Esophagus (tissue), 2 donors: ENCODE results near the gene TFCP2. TPM values are rescaled to one million over a fixed set of nuclear protein-coding genes. Genes with fewer than 3 reads are reported as not detected.

Experiments used
- H3K27ac ChIP-seq, 2 donors: one replicate each; pipeline ENCODE4 v1.5.1; 2013; ENCODE audit warnings: low read depth in 2 of 2, mild to moderate bottlenecking in 2 of 2, inconsistent platforms in 1 of 2, low read length in 1 of 2, moderate library complexity in 1 of 2
- H3K27me3 ChIP-seq, 2 donors: one replicate each; pipeline ENCODE4 v1.6.1; 2013; ENCODE audit warnings: low read length in 2 of 2, control low read depth in 1 of 2, mild to moderate bottlenecking in 1 of 2; ENCODE audit not compliant: insufficient read depth in 2 of 2, control insufficient read depth in 1 of 2
- H3K36me3 ChIP-seq, 2 donors: one replicate each; pipeline ENCODE4 v1.6.1; 2013; ENCODE audit warnings: low read length in 1 of 2; ENCODE audit not compliant: control insufficient read depth in 2 of 2, insufficient read depth in 2 of 2
- H3K4me1 ChIP-seq, 2 donors: one replicate each; pipeline ENCODE4 v1.6.1; 2013; ENCODE audit warnings: low read length in 1 of 2; ENCODE audit not compliant: control insufficient read depth in 2 of 2, insufficient read depth in 2 of 2
- H3K4me3 ChIP-seq, 2 donors: one replicate each; pipeline ENCODE4 v1.5.1; 2013; ENCODE audit warnings: low read length in 2 of 2, mild to moderate bottlenecking in 2 of 2, low read depth in 1 of 2, moderate library complexity in 1 of 2
- H3K9me3 ChIP-seq, 2 donors: one replicate each; pipeline ENCODE4 v1.6.1; 2013; ENCODE audit warnings: mild to moderate bottlenecking in 2 of 2, low read depth in 1 of 2, low read length in 1 of 2, moderate library complexity in 1 of 2; ENCODE audit not compliant: control insufficient read depth in 2 of 2, insufficient read depth in 1 of 2
- WGBS, 2 donors: extraction: QIAGEN DNeasy Blood & Tissue Kit; methylation state at CpG; one replicate each; pipeline ENCODE4 v1.1.7; 2013; 5-methylcytosine and 5-hydroxymethylcytosine counted together
- polyA plus RNA-seq, 2 donors: library from polyadenylated mRNA; stranded (reverse); fragments of 200-250 nt; gene quantifications; one replicate each; pipeline ENCODE4 v1.2.3, GENCODE V29; 2013
- donor health status: healthy with polysubstance abuse.
- donor health status: Bipolar disorder and iron deficiency.

TFCP2 gene
- polyA plus RNA-seq, 2 donors: 7.6 to 9.6 TPM

GRCh38 chr12:51188359-51189051 lies 15.6 kb upstream of the TFCP2 start:
- Histone ChIP-seq H3K27me3 (no peaks in the 10 kb centered on the region), H3K4me1 (peaks cover 0 to 2% of the 10 kb centered on the region in 2 donors), H3K9me3 (no peaks in the 10 kb centered on the region), H3K36me3 (peaks cover 2 to 5% of the 10 kb centered on the region in 2 donors), H3K4me3 (no peak overlapping the region), H3K27ac (no peak overlapping the region)
- WGBS, 2 donors: 80 to 88% methylated on average over 14 of the region's 14 CpGs

GRCh38 chr12:51187370-51187987 lies 14.5 kb upstream of the TFCP2 start:
- Histone ChIP-seq H3K27me3 (no peaks in the 10 kb centered on the region), H3K36me3 (peaks cover 2 to 5% of the 10 kb centered on the region in 2 donors), H3K9me3 (no peaks in the 10 kb centered on the region), H3K4me1 (peaks cover 0 to 2% of the 10 kb centered on the region in 2 donors), H3K27ac (no peak overlapping the region), H3K4me3 (no peak overlapping the region)
- WGBS, 2 donors: 53 to 59% methylated on average over 5 of the region's 5 CpGs

GRCh38 chr12:51186465-51187085 lies 13.6 kb upstream of the TFCP2 start:
- no peaks in the 10 kb centered on the region for H3K9me3 ChIP-seq
- 66 to 77% methylated on average over 3 of the region's 3 CpGs for WGBS, 2 donors
- H3K4me1 ChIP-seq: peaks cover 0 to 2% of the 10 kb centered on the region in 2 donors
- H3K36me3 ChIP-seq: peaks cover 2 to 5% of the 10 kb centered on the region in 2 donors
- no peak overlapping the region for H3K27ac ChIP-seq
- H3K27me3 ChIP-seq: no peaks in the 10 kb centered on the region
- no peak overlapping the region for H3K4me3 ChIP-seq

GRCh38 chr12:51185171-51185717 lies 12.3 kb upstream of the TFCP2 start:
- H3K4me3 ChIP-seq: no peak overlapping the region
- H3K9me3 ChIP-seq: no peaks in the 10 kb centered on the region
- peaks cover under 1 to 5% of the 10 kb centered on the region in 2 donors for H3K36me3 ChIP-seq
- no peaks in the 10 kb centered on the region for H3K4me1 ChIP-seq
- no peak overlapping the region for H3K27ac ChIP-seq
- no peaks in the 10 kb centered on the region for H3K27me3 ChIP-seq
- 89 to 94% methylated on average over 6 of the region's 6 CpGs for WGBS, 2 donors

- no peak overlapping the region for H3K27ac ChIP-seq
- WGBS, 2 donors: 43 to 45% methylated on average over 3 of the region's 3 CpGs
- no peaks in the 10 kb centered on the region for H3K36me3 ChIP-seq
- H3K9me3 ChIP-seq: no peaks in the 10 kb centered on the region
- no peak overlapping the region for H3K4me3 ChIP-seq
- no peaks in the 10 kb centered on the region for H3K27me3 ChIP-seq
- no peaks in the 10 kb centered on the region for H3K4me1 ChIP-seq
Measured at GRCh38 chr12:51183816-51184215, 10.9 kb upstream of the TFCP2 start.

- WGBS, 2 donors: 74 to 76% methylated on average over 3 of the region's 3 CpGs
- no peaks in the 10 kb centered on the region for H3K9me3 ChIP-seq
- no peaks in the 10 kb centered on the region for H3K36me3 ChIP-seq
- H3K4me1 ChIP-seq: no peaks in the 10 kb centered on the region
- no peak overlapping the region for H3K27ac ChIP-seq
- H3K4me3 ChIP-seq: no peak overlapping the region
- no peaks in the 10 kb centered on the region for H3K27me3 ChIP-seq
Measured at GRCh38 chr12:51183349-51183748, 10.4 kb upstream of the TFCP2 start.

- no peaks in the 10 kb centered on the region for H3K4me1 ChIP-seq
- no peak overlapping the region for H3K4me3 ChIP-seq
- H3K36me3 ChIP-seq: no peaks in the 10 kb centered on the region
- no peaks in the 10 kb centered on the region for H3K27me3 ChIP-seq
- no peak overlapping the region for H3K27ac ChIP-seq
- 76 to 81% methylated on average over 5 of the region's 5 CpGs for WGBS, 2 donors
- no peaks in the 10 kb centered on the region for H3K9me3 ChIP-seq
Measured at GRCh38 chr12:51181558-51181957, 8.6 kb upstream of the TFCP2 start.

- Histone ChIP-seq H3K27ac (no peak overlapping the region), H3K4me1 (no peaks in the 10 kb centered on the region), H3K4me3 (no peak overlapping the region), H3K9me3 (no peaks in the 10 kb centered on the region), H3K36me3 (no peaks in the 10 kb centered on the region), H3K27me3 (no peaks in the 10 kb centered on the region)
- WGBS, 2 donors: 81 to 83% methylated on average over 2 of the region's 2 CpGs
Measured at GRCh38 chr12:51177897-51178296, 5.0 kb upstream of the TFCP2 start.

GRCh38 chr12:51174501-51174900 lies 1.6 kb upstream of the TFCP2 start:
- H3K27ac ChIP-seq: no peak overlapping the region

More at GRCh38 chr12:51174501-51174900, 1.6 kb upstream of the TFCP2 start:
- Histone ChIP-seq H3K36me3 (no peaks in the 10 kb centered on the region), H3K4me1 (no peaks in the 10 kb centered on the region), H3K9me3 (no peaks in the 10 kb centered on the region), H3K27me3 (no peaks in the 10 kb centered on the region), H3K4me3 (no peak overlapping the region)
- WGBS, 2 donors: 47 to 81% methylated on average over 1 of the region's 1 CpG
